Colon (tissue), 2 donors: ENCODE results near the gene PTPRM.

Experiments used
- FAIRE-seq: peaks from 2 replicates; lab custom pipeline; 2012; peaks lifted over from hg19 to GRCh38; lab: Jason Lieb, UNC
- donor health status: control.
- donor health status: control.

PTPRM gene

DNA sequence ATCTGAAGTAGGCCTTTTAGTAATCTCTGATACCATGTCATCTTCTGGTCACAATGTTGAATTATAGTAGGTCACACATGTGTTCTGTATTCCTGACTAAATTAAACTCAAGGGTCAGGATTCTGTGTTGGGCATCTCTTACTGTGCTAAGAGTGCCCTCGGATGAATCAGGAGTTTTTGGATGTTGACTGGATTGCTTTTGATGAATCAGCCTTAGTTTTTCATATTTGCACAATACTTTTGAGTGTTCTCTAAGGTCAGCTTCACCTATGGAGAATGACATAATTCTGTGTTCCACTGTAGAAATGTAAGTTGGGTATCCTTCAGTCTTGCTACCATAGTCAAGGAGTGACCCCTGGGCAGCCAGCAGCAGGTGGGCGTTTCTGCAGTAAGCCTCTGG, 190.1 kb downstream of the PTPRM start:
- no peak for FAIRE-seq

GRCh38 chr18:7758764-7759163, 191.6 kb downstream of the PTPRM start:
- FAIRE-seq, result no peak

DNA sequence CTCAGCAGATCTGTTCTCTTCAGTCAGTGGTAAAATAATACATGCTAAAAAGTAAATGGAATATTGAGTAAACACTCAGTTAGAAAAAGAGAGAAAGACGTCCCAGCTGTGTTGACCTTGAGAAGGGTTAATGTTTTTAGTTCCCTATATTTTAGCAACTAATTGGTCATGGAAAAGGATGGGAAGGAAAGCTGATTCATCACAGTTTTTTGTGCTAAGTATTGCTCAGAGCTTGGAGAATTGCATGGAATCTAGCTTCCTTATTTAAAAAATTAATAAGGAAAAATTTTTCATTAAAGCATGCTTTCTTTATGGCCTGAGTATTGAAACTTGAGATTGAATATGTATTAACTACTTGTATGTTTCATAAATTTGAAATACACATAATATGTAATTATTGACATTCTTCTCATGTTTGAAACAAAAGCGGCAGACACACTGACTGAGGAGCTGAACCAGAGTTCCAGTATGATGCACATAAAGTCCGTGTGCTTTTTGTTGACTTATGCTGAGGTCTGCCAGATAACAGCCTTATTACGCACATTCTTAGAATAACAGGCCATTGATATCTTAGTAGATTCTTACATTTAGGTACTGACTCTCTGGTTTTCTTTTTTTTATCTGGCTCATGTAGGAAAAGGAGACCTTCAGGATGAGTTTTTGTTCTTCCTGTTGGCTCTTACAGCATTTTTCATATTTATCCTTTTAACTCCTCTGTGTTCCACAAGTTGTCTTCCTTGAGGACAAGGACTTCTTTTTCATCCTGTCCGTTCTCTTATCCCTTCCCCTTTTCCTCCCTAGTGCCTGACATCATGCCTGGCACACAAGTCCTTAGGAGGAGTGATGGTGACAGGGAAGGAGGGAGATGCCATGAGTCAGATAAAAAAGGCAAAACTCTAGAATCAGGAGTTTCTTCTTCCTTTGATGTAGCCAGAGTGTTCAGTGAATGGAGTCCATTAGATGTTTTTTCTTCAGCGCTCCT, 194.1 kb downstream of the PTPRM start:
- no peak for FAIRE-seq

DNA sequence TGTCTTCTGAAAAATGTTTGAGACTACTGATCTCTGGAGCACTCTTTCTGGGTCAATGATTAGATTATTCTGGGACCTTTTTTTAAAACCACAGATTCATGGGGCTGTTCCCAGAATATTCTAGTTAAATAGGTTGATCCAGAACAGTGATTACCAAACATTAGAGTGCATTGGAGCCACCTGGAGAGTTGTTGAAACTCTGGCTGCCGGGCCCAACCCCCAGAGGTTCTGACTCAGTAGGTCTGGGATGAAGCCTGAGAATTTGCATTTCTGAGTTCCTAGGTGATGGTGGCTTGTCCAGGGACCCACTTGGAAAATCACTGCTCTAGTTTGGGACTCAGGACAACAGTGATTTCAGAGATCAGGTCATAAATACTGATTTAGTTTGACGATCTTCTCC, 197.3 kb downstream of the PTPRM start:
- FAIRE-seq, result no peak

GRCh38 chr18:7766346-7766745, 199.2 kb downstream of the PTPRM start:
- no peak for FAIRE-seq

- FAIRE-seq, result no peak
Measured at GRCh38 chr18:7766817-7767216, 199.7 kb downstream of the PTPRM start.

DNA sequence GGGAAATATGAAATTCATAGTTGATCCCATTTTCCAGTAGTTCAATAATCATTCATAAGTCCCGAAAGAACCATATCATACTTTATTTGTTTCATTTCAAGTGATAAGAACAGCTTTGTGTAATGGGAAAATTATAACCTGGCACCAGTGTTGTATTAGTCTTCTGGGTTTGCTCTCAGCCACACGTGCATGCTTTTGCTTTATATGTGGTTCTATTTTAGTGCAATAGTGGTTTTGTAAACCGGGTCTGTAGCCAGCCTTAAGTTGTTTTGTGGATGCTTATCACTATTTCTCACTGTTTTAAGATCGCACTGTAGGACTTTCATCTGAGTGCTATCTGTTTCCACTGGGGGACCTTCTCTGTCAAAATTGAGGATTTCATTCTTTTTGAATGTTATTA, 203.8 kb downstream of the PTPRM start:
- FAIRE-seq, result no peak

DNA sequence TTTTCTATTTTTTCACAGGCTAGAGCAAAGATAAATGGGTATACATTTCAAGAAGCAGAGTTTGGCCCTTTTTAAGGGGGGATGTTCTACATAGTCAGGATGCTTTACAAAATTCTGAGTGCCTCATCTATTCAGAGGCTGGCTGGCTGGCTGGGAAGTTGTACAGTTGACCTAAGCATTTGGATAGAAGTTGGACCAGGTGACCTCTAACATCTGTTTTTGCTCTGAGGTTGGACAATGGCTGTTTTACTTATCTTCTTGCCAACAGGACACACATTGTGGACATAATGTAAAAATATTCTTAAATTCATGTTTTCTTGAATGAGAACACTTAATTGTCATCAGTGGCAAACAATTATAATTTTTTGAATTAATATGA, 205.4 kb downstream of the PTPRM start:
- FAIRE-seq, result no peak

- FAIRE-seq, result no peak
Measured at GRCh38 chr18:7772951-7773350, 205.8 kb downstream of the PTPRM start.

DNA sequence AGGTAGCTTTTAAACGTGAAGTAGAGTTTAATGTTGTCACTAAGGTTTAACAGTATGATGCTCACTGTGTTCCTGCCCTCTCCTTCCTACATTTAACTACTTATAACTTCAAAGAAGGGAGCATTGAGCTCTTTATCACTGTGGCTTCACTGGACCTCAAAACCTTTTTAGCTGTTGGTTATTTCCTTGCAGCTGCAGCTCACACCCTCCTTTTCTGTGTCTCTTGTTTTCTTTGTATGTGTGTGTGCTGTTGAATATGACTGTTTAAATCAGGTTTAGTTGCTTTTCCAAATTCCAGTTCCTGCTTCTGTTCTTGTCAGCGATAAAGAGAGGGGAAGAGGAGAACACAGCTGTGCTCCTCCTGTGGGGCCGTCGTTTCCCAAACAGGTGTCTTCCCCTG, 208.0 kb downstream of the PTPRM start:
- no peak for FAIRE-seq

DNA sequence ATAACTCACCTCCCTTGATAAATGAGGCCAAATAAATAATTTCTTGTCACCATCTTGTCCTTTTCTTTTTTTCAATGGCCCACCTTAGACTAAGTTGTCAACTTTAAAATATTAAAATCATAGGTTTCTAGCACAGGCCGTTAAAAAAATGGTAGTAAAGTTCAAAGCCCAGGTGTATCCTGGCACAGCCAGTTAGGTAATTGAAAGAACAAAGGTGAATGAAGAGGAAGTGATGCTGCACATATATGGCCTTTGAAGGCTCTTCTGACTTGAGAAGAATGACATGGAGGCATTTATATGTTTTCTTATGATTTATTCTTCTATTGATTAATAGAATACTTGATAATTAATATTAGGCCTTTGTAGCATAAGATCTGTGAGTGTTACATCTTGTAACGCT, 208.7 kb downstream of the PTPRM start:
- FAIRE-seq, result no peak

DNA sequence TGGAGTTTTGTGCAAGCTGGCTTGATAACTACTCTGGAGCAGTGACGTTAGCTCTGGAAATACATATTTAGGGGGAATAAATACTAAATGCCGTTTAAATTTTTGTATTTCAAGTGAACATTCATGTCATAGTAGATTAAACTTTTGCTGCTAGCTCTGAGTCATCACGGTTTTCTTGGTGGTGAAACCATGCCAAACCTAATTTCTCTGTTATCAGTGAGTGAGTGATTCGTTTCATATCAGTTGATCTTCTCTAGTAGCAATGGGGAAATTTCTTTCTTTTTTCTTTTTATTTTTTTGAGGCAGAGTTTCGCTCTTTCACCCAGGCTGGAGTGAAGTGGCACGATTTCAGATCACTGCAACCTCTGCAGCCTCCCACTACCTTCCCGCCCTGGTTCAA, 211.1 kb downstream of the PTPRM start:
- no peak for FAIRE-seq

GRCh38 chr18:7779211-7779610, 212.1 kb downstream of the PTPRM start:
- FAIRE-seq, result no peak

GRCh38 chr18:7784171-7784570, 217.1 kb downstream of the PTPRM start:
- no peak for FAIRE-seq

DNA sequence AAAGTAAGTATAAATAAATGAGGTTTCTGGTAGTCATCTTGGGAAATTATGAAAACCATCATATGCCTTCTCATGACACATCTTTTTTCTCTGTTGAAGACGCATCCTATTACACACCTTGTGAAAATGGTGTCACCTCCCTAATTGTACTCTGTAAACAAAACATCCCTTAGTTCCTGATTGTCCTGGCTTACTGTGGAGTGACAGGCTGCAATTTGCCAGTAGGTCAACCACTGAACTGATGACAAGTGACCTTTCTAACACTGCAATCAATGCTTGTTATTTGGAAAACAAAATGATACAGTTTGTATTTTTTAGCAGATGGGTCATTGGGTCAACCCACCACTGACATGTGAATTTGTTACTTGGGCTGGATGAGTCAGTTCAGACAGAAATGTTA, 219.5 kb downstream of the PTPRM start:
- no peak for FAIRE-seq

- FAIRE-seq, result no peak
Measured at GRCh38 chr18:7787339-7787738, 220.2 kb downstream of the PTPRM start.

DNA sequence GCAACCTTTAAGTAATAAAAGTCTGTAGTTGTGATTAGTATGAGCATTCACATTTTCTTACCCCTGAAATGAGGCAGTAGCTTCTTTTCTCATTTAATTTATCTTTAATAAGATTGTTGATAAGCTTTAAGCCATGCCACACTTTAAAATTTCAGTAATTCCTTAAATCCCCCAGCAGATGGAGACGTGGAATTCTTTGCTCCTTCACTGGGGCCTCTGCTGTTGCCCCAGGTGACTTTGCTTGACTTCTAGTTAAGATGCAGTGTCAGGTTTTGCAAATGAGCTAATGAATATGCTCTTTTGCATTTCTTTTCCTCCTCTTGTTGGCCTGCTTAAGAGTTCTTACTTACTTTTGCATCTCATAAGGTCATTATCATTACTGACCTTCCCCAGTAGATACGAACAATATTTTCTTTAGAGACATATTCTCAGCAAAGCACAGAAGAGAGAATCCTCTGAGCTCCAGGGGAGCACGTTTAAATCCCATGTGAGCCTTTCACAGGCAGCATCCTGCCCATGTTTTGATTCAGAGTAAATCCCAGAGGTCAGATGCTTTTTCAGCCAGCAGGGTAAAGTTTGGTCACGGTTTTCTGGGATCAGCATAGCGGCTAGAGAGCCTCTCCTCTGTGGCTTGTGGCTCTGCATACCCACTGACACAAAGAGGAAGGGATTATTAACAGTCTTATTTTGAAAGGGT, 222.9 kb downstream of the PTPRM start:
- FAIRE-seq, result no peak

DNA sequence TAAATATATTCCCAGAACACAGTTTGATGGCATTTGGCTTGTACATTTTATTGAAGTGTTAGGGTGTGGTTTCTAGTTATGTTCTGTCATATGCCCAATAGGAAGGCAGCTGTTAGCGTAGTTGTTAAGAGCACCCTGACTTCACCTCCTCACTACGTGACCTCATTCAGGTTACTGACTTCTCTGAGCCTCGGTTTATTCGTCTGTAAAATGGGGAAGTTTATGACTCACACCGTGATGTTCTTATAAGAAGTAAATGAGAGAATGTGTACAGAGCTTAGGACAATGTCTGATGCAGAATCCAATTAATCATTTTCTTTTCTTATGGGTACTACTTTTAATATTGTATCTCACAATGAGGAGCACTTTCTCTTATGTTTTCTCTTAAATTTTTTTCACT, 226.0 kb downstream of the PTPRM start:
- no peak for FAIRE-seq

GRCh38 chr18:7803956-7804469, 236.9 kb downstream of the PTPRM start:
- no peak for FAIRE-seq

DNA sequence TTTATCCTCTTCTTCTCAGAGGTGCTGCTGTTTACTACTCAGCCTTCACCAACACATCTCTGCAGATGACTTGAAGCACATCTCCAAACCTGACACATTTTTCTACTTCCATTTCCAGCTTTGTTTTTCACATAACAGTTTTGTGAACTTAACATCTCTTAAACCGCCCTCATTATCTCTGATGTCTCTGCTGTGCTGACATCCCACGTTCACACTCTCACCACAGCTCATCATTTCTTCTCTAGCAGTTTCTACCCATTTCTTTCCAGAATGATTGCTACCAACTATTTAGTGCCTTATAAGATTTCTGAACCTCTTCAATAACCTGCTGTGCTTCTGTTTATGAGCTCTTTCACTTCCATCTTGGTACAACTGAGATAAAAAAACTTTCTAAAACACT, 238.0 kb downstream of the PTPRM start:
- no peak for FAIRE-seq

DNA sequence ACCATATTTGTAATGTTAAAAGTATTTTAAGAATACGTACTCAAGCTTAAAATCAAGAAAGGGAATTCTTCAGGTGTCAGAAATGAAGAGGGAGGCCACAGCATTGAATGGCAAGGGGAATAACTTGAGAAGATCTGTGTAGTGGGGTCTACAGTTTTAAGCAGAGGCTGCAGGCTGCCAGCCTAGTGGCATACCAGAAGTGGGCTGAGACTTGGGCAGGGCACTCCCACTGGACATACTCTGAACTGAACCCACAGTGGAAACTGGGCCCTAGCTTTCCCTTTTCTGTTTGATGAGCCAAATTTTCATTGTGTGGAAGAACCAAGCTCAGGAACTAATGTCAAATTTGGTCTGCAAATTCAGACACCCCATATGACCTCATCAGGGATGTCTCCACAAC, 238.8 kb downstream of the PTPRM start:
- no peak for FAIRE-seq

DNA sequence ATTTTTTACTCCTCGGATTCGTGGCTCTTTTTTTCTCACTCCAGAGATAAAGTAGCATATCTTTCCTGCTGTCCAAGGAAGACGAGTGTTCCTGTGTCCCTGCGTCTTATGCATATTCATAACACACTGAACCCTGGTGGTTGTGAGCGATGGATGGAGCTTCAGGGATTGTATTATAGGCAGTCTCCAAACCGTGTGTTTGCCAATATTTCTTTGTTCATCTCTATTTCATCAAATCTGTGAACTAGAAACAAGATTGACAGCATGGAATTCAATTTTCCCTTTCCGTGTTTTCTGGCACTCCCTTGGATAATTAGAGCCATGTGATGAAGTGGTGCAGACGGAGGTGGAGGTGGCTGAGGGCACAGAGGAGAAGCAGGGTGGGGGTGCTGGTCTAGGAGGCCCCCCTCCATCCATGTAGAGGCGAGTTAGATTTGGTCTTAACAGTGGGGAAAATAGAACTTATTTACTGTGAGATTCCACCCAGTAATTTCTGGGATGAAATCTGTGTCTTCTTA, 240.9 kb downstream of the PTPRM start:
- FAIRE-seq, result no peak

DNA sequence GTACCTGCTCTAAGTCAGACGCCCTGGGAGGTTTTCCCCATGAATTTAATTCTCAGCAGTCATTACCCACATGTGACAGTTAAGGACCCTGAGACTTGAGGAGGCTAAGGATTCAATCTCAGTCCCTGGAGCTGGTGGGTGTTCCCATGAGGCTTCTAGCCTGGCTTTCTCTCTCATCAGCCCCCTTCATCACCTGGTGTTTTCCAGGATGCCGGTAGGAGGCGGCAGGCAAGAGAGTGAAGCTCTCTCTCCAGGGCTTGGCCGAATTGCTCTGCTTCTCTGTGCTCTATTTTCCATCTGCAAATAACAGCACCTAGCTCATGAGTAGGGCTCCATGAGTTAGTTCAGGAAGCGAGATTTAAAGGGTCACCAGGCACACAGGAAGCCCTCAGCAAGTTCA, 241.9 kb downstream of the PTPRM start:
- FAIRE-seq, result no peak
